Right renal cortex interstitium (tissue), 3 donors: ENCODE data around the gene CFL1. TPM values are rescaled to one million over a fixed set of nuclear protein-coding genes. Genes with fewer than 3 reads are reported as not detected.
A peak's percentile ranks its signal among the peaks of the same experiment; 100 is the strongest.
"Not testable (repeated sequence)": the region's sequence is repeated elsewhere in the genome, so short reads cannot be mapped to it uniquely, and the experiment has no call there.

Experiments used
- DNase-seq, 3 donors: peaks; one replicate each; pipeline ENCODE4 v3.0.0-alpha.2; 2013; ENCODE audit warnings: low read depth in 3 of 3, low spot score in 2 of 3
- polyA plus RNA-seq, 3 donors: library from polyadenylated mRNA; unstranded; fragments of 120-200 nt; gene quantifications; one replicate each; pipeline ENCODE4 v1.2.1, GENCODE V29; 2013; ENCODE audit not compliant: insufficient read length in 3 of 3

Gene CFL1
- polyA plus RNA-seq, 3 donors, result 744 to 846 (median 760) TPM

DNA sequence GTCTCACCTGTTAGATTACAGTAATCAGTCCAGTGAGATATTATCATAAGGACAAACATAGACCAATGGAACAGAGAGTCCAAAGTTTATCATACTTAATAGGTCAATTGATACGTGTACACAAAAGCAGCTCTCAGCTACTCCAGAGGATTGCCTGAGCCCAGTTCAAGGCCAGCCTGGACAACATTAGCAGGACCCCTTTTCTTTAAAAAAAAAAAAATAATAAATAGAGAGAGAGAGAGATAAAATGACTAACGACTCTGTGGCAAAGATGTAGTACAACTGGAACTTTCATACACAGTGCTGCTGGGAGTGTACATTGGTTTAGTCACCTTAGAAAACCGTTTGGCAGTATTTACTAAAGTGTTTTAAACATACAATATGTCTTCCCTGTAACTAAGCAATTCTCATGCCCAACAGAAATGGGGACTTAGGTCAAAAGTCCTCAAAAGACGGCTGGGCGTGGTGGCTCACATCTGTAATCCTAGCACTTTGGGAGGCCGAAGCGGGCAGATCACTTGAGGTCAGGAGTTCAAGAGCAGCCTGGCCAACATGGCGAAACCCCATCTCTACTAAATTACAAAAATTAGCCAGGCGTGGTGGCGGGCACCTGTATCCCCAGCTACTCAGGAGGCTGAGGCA, 13.6 kb downstream of the CFL1 start:
- no peak for DNase-seq

DNA sequence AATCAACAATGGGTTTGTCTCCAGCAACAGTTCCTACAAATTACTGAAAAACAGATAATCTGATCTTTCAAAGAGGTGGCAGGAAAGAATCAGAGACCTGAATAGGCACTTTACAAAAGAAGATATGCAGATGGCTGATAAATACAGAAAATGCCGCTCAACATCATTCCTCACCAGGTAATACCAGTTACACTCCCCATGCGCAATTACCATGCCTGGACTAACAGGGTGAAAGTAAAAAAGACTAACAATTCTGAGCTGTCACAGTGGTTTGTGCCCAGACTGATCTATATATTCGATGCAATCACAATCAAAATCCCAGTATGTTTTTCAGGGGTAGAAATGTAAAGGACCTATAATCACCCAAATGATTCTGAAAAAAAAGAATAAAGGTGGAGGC, 14.2 kb downstream of the CFL1 start:
- no peak for DNase-seq

DNA sequence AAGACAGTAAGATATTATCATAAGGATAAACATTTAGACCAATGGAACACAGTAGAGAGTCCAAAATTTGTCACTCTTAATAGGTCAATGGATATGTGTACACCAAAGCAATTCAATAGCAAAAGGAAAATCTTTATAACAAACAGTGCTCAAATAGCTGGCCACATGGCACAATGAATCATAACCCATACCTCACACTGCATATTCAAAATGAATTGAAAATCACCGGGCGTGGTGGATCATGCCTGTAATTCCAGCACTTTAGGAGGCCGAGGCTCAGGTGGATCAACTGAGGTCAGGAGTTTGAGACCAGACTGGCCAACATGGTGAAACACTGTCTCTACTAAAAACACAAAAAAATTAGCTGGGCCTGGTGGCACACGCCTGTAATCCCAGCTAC, 15.8 kb downstream of the CFL1 start:
- no peak for DNase-seq

DNA sequence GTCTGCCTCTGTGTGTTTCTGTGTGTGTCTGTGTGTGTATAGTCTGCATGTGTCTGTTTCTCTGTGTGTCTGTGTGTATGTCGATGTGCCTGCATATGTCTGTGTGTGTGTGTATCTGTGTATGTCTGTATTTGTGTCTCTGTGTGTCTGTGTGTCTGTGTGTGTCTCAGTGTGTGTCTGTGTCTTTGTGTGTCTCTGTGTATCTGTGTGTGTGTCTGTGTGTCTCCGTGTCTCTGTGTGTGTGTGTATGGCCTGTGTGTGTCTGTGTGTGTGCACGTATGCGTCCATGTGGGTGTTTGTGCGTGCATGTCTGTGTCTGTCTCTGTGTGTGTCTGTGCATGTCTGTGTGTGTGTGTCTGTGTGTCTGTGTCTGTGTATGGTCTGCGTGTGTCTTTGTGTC, 23.8 kb downstream of the CFL1 start:
- DNase-seq, result no peak

DNA sequence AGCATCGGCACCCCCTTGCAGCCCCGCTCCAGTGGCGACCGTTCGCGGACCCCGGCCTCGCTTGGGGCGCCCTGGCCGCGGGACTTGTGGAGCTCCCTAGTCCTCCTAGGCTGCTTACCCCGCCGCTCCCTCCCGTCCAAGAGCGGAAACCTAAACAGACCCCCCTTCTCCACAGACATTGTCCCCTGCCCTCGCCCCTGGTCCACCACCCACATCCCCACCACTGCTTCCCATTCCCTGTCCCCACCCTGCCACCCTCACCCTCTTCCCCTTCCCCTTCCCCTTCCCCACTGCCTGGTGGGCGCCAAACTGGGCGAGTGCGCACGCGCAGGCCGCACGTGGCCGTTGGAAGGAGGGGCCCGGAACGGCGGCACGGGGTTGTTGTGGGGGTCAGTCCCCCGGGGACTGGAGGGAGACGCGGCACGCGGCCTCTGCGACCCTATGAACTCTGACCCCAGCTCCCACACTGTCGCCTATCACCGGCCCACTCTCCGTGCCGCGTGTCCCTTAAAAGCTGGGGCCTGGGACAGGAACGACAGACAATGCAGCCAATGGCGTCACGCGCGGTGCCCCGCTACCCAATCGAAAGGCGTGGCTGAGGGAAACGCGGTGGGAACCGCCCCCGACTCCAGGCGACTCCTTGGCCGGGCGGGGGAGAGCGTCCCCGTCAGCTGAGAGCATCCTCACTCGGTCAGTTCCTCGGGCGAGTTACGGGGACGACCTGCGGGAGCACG, 24.5 kb downstream of the CFL1 start, which contains the start of gene SNX32:
SNX32 (plus strand) TSS at position 667 of the 734 bp plus-strand sequence. CDS start 103 bp downstream, outside the sequence.
- peak; percentile 86 to 89 (median 87) for DNase-seq

DNA sequence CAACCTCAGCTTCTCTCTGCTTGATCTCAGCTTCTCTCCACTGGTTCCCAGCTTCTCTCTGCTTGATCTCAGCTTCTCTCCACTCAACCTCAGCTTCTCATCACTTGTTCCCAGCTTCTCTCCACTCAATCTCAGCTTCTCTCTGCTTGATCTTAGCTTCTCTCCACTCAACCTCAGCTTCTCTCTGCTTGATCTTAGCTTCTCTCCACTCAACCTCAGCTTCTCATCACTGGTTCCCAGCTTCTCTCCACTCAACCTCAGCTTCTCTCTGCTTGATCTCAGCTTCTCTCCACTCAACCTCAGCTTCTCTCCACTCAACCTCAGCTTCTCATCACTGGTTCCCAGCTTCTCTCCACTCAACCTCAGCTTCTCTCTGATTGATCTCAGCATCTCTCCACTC, 25.7 kb downstream of the CFL1 start:
- not testable (repeated sequence) for DNase-seq

DNA sequence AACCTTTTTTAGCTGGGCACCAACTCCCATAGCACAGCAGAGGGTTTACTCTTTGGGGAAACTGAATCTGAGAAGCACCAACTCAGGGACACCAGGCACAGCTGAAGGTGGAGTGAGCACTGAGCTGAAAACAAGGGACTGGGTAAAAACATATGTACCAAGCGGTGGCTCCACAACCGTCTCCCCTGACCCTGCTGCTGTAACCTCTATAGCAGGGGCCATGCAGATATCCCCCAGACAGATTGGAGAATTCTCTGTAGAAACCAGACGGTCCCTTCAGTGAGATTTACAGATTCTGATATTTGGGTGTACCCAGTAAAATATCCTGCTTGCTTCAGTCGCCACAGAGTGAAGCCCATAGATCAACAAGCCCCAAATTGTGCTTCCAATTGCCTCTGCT, 28.5 kb downstream of the CFL1 start:
- no peak for DNase-seq

DNA sequence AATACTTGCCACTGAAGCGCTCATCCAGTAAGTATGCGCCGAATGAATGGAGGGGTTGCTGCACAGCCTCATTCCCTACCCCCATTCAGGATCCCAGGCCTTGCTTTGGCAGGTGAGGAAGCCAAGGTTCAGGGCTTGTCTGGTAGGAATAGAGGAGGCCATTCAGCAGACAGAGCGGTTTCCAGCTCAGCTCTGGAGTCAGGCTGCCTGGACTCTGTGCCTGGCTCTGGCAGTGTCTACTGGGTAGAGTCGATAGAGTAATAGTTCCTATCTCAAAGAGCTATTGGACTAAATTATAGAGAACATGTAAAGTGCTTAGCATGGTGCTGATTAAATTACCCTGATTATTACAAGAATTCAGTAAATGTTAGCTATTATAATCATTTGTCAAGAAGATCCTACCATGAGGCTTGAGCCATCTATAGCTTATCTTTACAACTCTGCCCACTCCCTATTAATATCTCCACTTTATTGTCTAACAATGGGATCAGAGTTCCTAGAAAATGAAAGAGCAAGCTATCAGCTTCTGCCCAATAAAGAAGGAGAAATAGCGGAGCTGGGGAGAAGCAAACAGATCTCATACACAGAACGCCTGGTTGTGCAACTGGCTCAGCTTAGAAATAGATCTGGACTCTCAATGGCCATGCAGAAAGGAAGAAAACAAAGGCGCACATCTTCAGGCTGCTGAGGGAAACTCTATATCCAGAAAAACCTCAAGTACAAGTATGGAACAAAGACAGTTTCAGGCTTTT, 30.8 kb downstream of the CFL1 start:
- no peak for DNase-seq

DNA sequence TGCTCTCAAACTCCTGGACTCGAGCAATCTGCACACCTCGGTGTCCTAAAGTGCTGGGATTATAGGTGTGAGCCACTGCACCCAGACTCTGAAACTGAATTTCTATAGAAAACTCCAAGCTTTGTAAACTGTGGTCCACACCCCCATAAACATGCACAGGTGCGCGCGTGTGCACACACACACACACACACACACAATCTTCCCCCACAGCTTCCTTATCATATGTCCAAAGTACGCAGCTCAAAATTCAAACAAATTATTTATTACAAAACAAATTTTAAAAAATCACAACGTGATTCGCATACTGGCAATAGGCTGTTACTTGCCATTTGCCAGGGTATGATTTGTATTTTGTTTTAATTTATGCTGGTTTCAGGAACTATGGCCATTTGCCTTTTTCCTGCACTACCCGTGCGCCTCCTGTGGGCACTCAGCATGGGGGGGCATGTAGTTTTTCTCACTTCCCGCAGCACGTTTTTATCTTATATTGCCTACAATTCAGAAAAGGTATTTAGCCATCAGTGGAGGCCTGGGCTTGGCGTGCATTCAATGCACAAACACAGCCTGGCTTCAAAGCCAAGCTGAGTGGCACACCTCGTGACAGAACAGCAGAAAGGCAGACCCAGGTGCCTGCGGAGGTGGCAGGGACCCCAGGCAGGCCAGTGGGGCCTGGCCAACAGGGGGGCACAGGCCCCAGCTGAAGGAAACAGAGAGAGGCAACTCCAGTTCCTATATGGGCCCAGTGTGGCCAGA, 35.0 kb downstream of the CFL1 start:
- no peak for DNase-seq

DNA sequence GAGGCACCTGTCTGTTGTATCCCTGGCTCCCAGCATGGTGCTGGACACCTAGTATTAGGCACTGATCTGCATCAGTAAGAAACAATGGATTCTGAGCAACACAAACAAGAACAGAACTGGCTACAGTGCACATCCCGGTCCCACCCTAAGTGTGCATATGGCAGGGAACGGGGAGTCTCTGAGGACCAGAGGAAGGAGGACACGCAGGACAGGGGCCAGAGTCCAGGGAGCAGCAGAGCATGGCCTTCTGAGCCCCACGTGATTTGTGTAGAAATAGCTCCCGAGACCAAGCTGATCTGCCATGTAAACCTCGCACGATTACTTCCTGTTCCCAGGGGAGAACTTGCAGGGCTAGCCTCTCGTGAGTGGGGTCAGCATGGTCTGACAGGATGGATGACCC, 36.9 kb downstream of the CFL1 start:
- no peak for DNase-seq

DNA sequence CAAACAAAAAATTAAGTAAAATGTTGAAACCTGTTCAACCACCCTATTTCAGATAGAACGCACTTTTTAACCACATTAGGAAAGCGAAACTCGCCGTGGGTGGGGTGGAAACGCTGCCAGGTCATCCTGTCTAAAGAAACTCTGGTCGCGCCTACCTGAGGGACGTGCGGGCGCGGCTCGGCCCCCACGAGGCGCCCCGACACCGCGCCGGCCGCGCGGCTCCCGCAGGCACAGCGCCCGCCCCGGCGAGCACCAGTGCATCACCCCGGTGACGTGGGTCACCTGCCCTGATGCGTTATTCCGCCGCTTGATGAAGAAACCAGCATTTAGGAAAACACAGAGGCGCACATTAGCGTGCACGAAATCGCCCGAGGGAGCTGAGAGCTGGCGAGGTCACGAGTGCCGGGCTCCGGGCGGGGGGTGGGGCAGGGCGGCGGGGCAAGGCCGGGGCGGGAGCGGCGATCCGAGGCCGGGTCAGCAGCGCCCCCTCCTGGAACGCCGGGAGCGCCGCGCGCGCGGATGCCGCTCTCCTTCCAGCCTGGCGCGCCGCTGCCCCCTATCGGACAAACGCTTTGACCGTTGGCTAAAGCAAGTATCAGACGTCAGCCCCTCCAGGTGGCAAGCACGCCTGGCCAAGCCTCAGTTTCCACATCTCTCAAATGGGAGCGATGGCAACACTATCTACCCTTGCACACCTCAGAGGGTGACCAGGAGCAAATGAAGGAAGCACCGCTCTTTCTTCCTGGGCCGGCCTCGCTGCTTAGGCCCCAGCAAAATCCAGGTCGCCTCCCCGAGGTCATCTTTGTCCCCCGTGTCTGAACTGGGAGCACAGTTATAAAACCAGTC, 39.9 kb downstream of the CFL1 start:
- DNase-seq, result peak; percentile 60 to 84 (median 75)

DNA sequence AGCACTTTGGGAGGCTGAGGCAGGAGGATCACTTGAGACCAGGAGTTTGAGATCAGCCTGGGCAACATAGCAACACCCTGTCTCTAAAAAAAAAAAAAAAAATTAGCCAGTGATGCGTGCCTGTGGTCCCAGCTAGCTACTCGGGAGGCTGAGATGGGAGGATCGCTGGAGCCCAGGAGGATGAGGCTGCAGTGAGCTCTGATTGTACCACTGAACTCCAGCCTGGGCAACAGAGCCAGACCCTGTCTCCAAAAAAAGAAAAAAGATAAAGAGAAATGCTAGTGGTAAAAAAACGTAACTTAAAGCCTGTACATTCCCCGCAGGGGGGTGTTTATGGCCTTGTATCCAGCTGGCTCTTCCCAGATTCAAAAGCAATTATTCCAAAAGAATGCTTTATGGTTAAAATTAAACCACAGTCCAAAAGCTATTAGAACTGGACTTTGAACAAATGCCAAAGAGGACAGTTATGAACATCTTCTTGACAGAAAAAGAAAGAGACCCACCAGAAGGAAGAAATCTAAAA, 40.6 kb downstream of the CFL1 start:
- peak in 1 of 3 donors; percentile 41 for DNase-seq

DNA sequence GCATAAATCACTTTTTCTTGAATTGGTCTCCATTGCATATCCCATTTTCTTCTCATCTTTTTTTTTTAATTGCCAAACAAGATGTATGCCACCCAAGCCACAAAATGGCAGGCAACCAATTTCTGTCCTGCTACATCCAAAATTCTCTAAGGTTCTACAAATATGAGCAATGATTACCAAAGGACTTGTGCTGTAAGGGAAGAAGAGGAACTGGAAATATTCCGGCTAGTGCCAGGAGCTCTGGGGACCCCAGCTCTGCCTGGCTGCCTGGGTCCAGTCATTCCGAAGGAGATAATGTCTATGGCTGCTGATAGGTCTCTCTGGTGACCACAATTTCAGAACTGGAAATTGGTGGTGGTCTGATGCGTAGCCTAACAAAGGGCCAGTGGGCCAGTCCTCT, 41.3 kb downstream of the CFL1 start:
- DNase-seq, result no peak

DNA sequence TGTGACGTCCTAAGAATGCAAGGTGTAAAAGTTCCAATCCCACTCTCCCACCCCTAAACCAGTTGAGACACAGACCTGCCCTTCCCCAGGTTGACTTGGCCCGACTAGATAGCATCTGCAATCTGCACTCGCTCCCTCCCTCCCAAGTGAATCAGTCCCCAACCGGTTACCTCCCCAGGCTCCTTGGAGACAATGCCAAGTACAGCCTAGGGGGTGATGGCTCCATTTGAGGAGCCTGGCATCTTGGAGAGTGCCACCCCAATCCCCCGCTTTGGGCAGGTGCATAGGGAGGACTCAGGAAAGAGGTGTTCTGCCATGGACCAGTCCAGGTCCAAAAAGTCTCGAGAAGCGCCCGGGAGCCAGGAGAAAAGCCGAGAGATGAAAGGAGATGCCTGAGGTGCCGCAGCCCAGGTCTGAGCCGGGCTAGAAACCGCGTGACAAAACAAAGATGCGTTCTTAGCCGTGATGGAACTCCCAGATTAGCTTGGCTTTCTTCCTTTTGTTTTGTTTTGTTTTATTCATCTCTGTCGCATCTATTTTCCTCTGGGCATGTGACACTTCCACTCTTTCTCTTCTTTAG, 42.9 kb downstream of the CFL1 start:
- DNase-seq, result no peak

DNA sequence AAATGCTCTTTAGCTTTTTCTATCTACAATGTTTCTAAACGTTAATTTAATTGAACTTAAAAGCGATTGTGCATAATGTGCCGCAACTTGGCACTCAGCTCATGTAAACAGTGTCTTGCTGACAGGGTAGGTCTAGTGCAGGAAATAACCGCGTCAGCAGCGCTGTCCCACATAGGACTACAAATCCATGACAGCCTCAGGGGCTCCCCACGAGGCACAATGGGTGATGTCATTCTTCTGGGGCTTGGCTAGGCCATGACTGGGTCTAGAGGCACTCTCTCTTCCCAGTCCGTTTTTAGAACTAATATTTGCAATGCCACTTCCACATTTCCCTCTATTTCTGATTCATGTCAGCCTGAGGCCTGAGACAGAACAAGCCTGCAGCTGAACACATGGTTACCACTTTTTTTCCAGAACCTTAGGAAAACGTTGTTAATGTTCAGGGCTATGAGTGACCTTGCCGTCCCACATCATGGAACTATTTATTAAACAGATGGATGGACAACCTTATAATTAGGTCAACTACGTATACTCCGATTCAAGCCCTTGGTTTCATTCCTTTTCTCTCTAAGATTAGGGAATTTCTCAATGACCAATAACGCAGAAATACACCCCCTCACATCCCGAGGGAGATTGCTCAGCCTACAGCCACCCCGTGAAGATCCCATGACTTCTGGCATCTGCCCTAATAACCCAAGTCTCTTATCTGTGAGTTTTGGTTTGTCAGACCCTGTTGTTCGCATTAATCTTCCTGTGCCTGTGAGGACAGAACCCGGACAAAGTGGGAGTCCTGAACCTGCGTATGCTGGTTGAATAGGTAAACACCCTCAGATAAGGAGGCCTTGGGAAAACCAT, 43.6 kb downstream of the CFL1 start:
- no peak for DNase-seq

DNA sequence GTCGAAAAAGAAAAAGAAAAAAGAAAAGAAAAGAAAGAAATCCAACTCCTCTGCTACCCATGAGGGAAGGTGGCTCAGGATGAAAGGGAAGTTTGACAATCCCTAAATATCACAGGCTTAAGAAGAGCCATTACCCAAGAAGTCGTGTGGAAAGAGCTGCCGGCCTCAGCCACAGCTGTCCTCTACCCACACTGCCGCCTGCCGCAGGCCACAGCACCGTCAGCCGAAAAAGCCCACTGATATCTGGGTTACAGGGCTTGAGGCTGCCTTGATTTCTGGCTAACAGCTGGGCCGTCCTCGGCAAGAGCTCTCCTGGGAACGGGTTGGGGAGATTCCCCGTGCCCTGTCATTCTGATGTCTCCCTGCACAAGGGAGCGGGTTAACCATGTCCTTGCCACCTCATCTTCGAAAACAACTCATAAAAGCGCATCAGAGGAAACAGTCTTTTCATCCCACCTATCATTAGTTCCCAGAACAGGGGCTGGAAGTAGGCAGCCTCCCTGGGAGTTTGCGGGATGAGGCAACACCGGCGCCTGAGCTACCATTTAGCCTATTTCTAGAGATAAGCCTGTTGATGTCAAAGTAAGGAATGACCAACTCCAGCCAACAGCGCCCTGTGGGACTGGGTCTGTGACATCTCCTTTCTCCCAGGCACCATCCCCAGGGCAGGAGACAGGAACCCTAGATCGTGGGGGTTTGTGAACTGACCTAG, 46.1 kb downstream of the CFL1 start:
- DNase-seq, result no peak

DNA sequence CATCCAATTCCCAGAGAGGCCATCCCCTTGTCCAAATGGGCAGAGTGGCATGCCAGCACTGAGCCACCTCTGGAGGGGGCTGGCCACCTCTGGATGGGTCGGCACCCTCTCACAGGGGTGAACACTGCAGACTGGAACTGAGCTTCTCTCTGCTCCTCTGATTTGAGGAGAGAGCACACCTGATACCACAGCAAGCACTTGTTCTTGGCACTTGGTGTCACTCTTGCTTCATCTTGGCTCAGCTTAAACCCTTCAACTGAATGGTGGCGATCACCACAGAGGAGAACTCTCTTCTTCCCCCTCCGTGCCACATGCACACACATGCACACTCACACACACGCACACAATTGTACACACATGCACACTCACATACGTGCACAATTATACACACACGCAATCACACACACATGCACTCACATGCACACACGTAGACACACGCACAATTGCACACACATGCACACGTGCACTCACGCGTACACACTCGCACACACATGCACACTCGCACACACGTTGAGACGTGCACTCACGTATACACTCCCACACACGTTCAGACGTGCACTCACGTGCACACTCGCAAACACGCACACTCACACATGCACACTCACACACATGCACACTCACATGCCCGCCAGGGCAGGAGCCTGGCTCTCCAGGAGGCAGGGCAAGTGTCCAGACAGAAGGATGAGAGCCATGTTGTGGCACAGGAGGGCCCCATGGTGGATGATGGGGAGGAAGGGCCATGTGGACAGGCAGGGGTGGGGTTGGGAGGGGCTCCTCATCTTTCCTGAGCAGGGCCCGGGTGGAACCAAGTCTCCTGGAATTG, 47.7 kb downstream of the CFL1 start:
- no peak for DNase-seq
